GM19463 (cell line): ENCODE measurements around the gene CNDP1.
"Not testable (repeated sequence)": the region's sequence is repeated elsewhere in the genome, so short reads cannot be mapped to it uniquely, and the experiment has no call there.

Source experiments
- ATAC-seq: cut with Tn5 transposase; IDR thresholded peaks from one replicate; pipeline ENCODE4 v1.9.1; 2021; ENCODE audit warnings: mild to moderate bottlenecking, moderate library complexity; ENCODE audit not compliant: unreplicated experiment

Gene CNDP1

GRCh38 chr18:74544898-74545297, 10.6 kb downstream of the CNDP1 start:
- no peak for ATAC-seq

- no peak for ATAC-seq
These were observed 11.7 kb downstream of the CNDP1 start for GRCh38 chr18:74546007-74546406.

DNA sequence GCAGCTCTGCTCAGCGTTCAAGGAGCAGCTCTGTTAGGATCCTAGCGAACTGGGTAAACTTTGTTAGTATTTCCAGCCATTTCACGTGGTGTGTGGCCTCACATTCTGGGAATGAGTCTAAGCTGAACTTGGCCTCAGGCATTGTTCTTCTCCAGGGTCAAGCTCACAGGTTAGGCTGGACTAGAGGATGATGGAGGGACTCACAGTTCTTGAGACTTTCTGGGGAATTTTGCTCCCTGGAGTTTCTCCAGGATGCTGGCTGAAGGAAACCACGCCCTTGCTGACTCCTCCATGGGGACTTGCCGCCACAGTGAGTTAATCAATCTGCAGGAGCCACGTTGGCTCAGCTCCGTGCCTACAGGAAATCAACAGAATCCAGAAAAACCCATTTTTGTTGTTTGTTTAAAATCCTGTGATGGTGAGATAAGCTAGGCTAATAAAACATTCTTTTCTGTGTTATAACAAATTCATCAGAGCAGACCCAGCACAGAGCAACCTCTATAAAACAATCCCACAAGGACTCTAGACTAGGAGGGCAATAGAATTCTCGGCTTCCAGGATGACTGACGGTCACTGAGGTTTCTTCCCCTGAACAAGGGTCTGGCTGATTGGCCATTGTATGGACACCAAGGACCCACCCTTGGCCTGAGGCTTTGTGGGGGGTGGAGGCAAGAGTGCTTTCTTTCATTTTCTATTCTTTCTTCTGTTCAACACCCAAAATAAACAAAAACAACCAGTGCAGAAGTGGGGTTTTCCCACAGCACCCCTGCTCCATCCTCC, 12.6 kb downstream of the CNDP1 start:
- no peak for ATAC-seq

GRCh38 chr18:74547860-74548259, 13.6 kb downstream of the CNDP1 start:
- ATAC-seq, result no peak

GRCh38 chr18:74549591-74550104, 15.3 kb downstream of the CNDP1 start:
- ATAC-seq, result no peak

DNA sequence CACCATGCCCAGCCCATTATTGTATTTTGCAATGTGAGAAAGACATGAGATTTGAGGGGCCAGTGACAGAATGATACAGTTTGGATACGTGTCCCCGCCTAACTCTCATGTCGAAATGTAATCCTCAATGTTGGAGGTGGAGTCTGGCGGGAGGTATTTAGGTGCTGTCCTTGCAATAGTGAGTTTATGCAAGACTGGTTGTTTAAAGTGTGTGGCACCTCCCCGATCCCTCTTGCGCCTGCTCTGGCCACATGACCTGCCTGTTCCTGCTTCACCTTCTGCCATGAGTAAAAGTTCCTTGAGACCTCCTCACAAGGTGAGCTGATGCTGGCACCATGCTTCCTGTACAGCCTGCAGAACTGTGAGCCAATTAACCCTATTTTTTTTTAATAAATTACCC, 16.6 kb downstream of the CNDP1 start:
- ATAC-seq, result no peak

DNA sequence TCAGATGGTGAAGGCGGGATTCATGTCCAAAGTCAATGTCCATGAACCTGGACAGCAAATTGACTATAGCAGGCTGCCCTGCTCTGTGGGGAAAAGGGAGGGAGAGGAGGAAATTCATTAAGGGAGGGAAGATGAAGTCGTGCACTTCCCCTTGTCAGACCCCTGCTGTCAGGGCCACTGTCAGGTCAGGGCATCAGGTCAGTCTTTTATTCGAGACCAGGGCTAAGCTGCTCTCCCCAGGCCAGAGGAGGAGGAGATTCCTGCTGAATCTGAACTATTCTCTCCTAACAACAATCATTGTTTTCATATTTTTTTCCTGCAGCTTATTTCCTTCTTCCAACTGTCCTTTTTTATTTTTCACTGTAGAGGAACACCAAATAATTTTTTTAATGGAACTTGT, 17.2 kb downstream of the CNDP1 start:
- no peak for ATAC-seq

DNA sequence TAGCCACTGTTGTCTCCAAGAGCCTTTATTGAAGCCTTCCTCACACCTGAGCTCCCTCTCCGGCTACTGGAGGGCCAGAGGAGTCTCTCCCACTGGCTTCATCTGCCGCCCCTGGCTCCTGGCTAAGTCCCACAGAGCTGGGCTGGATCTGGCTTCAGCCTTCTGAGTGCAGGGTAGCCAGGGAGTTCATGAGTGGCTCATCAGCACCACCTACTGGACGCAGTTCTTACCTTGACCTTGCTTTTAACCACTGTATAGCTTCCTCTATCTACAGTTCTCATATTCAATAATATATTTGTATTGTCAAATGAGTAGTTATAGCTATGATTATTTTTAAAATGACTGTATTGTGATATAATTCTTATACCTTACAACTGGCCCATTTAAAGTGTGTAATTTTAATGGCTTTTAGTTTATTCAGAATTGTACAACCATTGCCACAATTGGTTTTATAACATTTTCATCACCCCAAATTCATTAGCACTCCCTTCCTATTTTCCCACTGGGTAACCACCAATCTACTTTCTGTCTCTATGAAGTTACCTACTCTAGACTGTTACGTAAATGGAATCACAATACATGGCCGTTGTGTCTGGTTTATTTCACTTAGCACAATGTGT, 17.7 kb downstream of the CNDP1 start:
- ATAC-seq, result peak; percentile 97

- ATAC-seq, result no peak
These were observed 21.8 kb downstream of the CNDP1 start for GRCh38 chr18:74556126-74556525.

GRCh38 chr18:74558096-74558495, 23.8 kb downstream of the CNDP1 start:
- no peak for ATAC-seq

DNA sequence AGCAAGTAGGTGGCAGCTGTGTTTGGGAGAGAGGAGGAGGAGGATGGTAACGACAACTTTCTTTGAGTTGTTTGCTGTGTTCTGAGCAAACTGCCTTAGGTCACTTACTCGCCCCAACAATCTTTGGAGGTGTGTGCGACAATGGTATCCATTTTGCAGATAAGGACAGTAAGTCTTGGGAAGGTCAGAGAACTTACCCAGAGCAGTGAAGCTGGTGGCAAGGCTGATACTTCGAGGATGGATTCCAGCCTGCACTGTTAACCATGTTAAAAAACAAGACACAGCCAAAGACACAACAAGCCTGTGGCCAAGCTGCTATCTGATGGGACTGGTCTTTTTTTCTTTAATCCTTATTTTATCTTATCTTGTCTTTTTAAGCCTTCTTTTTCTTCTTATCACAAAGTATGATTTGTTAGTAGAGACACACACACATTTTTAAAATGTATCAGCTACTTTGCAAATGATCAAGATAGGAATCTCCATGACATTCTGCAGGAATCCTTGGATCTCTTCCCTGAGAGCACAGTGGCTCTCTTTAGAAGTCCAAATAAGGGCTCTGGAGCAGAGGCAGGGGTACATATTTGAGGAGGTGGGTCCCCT, 27.9 kb downstream of the CNDP1 start:
- no peak for ATAC-seq

GRCh38 chr18:74562775-74563174, 28.5 kb downstream of the CNDP1 start:
- ATAC-seq, result no peak

- no peak for ATAC-seq
These were observed 29.7 kb downstream of the CNDP1 start for GRCh38 chr18:74563999-74564398.

- not testable (repeated sequence) for ATAC-seq
These were observed 30.9 kb downstream of the CNDP1 start for GRCh38 chr18:74565164-74565563.

GRCh38 chr18:74565993-74566392, 31.7 kb downstream of the CNDP1 start:
- ATAC-seq, result not testable (repeated sequence)

DNA sequence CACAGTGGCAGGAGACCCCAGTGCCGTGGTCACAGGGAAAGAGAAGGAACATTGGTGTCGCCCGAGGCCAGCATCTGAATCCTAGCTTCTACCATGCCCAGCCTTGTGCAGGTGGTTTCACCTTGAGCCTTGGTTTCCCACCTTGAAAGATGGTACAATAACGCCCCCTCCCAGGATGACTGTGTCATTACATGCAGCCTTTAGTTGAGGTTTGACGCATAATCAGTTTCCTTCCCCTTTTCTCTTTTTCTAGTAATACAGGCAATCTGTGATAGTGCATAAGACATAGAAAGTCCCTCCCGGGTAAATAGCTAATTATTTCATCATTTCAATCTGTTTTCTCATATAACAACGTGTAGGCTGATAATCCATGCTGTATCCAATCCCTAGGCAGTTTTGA, 33.5 kb downstream of the CNDP1 start:
- ATAC-seq, result no peak

GRCh38 chr18:74569401-74569800, 35.1 kb downstream of the CNDP1 start:
- ATAC-seq, result no peak

- ATAC-seq, result no peak
These were observed 36.0 kb downstream of the CNDP1 start for GRCh38 chr18:74570266-74570665.

DNA sequence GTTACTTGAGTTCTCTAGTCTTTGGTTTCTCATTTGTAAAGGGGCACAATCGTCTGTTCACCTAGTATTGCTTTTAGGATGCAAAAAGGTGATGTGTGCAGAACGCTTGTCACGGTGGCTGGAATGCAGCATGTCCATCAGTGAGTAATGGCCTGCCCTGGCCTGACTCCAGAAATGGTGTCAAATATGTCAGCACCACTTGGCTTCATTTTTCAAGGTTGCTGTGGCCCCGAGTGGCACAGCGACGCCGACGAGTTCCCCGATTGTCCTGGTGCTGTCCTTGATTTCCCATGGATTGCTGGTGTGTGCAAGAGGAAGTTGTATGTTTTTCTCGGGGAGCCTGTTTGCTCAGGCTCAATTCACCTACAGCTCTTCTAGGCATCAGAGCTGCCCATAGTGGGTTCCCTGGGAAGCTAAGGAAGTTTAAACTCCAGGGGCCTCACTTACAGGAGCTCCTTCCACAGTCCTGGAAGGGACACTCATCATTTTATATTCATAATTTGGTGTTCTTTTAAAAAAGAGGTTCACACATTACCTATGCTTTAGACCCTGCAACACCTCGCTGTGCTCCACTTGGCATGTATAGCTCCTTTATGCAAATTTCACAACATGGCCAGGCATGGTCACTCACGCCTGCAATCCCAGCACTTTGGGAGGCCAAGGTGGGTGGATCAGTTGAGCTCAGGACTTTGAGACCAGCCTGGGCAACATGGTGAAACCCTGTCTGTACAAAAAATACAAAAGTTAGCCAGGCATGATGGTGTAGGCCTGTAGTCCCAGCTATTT, 37.8 kb downstream of the CNDP1 start:
- no peak for ATAC-seq

GRCh38 chr18:74573053-74573452, 38.8 kb downstream of the CNDP1 start:
- ATAC-seq, result no peak

DNA sequence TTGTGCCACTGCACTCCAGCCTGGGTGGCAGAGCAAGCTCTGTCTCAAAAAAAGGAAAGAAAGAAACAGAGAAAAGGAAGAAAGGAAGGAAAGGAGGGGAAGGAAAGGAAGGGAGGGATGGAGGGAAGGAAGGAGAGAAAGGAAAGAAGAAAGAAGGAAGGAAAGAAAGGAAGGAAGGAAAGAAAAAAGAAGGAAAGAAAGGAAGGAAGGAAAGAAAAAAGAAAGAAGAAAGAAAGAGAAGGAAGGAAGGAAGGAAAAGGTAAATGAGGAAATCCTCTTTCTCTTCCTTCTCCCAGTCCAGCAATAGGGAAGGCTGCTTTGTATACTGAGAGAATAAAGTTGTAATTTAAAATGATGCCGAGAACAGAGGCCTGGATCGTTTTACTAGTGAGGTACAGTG, 40.6 kb downstream of the CNDP1 start:
- ATAC-seq, result no peak
